PC-9 (cell line): ENCODE data around the gene PFKFB3.

ENCODE experiments used
- CTCF ChIP-seq: fragments of 200-600 bp; sonication (generic); conservative IDR thresholded peaks from 2 replicates; pipeline ENCODE4 v1.6.1; 2017; ENCODE audit warnings: mixed run types, antibody characterized with exemption, mild to moderate bottlenecking, moderate library complexity
- EZH2 ChIP-seq: fragments of 200-600 bp; sonication (generic); IDR thresholded peaks from 2 replicates; pipeline ENCODE4 v1.8.0; 2017; ENCODE audit warnings: antibody characterized with exemption, low read depth

- TF ChIP-seq CTCF (no peak), EZH2 (no peak)
Observed at GRCh38 chr10:6215241-6215640, 12.5 kb downstream of the PFKFB3 start.
